ENCODE data around the gene RNF187. TPM values are rescaled to one million over a fixed set of nuclear protein-coding genes. Genes with fewer than 3 reads are reported as not detected.
A peak's percentile ranks its signal among the peaks of the same experiment; 100 is the strongest.

The RNF187 gene
- total RNA-seq, 1 donor from 2014 or later = 28.9 TPM

DNA sequence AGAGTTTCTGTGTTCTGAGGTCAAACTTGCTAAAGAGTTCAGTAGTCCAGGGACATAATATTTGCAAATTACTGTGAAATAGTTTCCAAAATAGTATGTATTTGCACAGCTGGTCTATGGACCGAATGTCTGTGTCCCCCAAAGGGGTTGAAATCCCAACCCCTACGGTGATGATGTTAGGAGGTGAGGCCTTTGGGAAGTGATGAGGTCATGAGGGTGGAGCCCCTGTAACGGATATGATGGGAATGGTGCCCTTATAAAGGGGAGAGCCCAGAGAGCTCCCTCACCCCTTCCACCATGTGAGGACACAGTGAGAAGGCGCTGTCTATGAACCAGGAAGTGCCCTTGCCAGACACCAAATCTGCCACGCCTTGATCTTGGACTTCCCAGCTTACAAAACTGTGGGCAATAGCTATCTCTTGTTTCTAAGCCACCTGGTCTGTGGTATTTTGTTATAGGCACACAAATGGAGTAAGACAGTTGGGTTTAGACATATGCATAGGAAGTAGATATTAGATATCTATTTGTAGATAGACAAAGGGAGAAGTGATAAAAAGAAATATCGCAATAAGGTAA is 21.7 kb downstream of the RNF187 start:
- DNase-seq (ENCODE audit: low read depth in 2 of 2) = no peak

GRCh38 chr1:228510101-228510802 is 23.1 kb downstream of the RNF187 start:
- DNase-seq (ENCODE audit: low read depth in 2 of 2) = no peak

DNA sequence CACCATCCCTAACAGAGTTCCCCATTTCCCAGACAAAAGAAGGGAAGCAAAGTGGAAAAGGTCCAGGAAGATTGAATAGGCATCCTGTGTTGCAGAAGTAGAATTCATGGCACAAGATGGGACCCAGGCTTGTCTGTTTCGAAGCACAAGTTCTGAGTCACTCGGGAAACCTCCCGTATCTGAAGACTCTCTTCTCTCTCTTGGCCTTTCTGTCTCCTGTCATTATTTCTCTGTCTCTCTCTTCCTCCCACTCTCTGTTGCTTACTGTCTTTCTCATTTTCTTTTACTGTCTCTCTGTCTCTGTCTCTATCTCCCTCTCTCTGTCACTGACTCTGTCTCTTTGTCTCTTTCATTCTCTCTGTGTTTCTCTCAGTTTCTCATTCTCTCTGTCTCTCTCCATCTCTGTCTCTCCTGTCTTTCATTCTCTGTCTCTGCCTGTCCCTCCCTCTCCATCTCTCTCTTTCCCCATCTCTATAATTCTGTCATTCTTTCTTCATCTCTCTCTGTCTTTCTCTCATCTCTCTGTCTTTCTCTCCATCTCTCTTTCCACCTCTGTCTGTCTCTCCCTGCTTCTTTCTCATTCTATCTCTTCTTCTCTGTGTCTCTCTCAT is 23.7 kb downstream of the RNF187 start:
- no peak for DNase-seq (ENCODE audit: low read depth in 2 of 2)

DNA sequence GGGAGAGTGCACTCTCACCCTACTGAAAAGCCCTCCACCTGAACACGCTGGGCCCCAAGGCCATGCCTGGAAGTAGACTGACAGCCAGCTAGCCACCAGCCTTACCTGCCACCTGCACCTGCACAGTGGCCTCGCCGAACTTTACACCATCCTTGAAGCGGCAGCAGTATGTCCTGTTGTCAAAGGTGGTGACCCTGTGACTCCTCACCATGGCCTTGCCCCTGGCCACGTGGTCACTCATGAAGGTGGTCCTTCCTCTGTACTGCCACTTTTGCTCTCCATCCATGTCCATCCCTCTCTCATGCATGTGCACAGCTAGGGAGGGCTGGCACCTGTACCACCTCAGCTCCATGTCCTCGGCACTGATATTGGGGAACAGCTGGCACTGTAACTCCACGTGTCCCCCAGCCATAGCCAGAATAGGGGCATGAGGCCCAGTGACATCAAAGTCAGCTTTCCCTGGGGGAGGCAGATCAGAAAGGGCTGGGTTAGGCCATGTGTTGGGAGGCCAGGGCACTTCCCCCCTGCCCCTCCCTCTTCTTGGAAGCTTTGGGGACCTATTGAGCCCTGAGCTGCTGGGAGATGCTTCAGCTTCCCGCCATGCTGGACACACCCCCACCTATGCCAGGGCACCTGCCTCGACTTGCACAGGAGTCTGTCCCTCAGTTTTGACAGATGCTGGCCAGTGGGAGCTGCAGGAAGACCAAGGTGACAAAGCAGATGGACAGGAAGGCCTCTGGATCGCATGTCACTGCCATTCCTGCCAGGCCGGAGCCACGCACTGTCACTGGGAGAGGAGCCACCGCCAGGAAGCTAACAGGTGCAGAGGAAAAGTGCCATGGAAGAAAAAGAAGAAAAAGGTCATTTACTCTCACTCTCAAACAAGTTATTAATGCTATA is 24.6 kb downstream of the RNF187 start:
- DNase-seq (ENCODE audit: low read depth in 2 of 2) = no peak

DNA sequence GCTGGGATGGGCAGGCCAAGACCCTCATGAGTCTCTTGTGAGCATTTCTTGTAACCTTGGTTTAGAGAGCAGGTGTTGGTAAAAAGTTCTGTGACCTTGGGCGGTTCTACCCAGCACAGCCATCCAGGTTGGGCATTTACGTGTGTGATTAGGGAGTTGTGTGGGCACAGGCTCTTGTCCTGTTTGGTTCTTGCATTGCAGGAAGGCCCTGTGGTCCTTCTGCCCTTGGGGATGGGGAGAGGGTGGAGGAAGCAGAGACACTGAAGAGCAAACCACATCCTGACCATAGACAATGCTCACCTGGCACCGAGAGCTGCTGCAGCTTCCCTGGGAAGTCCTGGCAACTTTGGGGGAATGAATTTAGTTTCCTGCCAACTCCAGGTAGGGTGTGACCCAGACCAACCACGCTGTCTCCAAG is 25.6 kb downstream of the RNF187 start:
- no peak for DNase-seq (ENCODE audit: low read depth in 2 of 2)

GRCh38 chr1:228513236-228513900 is 26.2 kb downstream of the RNF187 start:
- no peak for DNase-seq (ENCODE audit: low read depth in 2 of 2)

DNA sequence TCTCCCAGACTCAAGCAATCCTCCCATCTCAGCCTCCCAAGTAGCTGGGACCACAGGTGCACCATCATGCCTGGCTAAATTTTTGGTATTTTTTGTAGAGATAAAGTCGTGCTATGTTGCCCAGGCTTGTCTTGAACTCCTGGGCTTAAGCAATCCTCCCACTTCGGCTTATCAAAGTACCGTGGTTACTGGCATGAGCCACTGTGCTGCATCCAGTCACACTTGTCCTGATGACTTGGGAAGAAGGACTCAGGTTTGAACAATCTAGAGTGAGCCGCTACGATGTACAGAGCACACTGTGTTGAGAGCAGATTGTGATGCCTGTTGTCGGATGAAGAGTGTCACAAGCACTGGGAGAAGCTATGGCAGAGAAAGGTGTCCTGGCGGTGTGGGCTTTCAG is 27.2 kb downstream of the RNF187 start:
- no peak for DNase-seq (ENCODE audit: low read depth in 2 of 2)

DNA sequence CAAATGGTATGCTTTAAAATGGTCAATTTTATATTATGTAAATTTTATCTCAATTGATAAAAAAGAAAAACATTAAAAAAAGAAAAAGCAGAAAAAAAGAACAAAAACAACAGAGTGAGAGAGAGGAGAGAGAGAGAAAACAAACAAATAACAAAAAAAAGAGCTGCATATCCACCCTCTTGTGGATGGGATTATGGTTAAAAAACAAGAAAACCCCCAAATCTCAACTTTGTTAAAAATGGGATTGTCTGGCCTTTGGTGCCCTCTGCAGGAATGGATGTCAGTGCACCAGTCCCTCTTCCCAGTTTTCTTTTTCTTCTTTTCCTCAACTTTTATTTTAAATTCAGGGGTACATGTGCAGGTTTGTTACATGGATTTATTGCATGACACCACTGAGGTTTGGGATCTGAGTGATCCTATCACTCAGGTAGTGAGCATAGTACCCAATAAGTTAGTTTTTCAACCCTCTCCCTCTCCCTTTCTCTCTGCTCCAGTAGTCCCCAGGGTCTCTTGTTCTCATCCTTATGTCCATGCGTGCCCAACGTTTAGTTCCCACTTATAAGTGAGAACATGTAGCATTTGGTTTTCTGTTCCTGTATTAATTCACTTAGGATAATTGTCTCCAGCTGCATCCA is 28.1 kb downstream of the RNF187 start:
- DNase-seq (ENCODE audit: low read depth in 2 of 2) = peak; percentile 20 to 56

GRCh38 chr1:228517655-228518054 is 30.5 kb downstream of the RNF187 start:
- DNase-seq (ENCODE audit: low read depth in 2 of 2) = no peak

- no peak for DNase-seq (ENCODE audit: low read depth in 2 of 2)
Measured at GRCh38 chr1:228527596-228527995, 40.4 kb downstream of the RNF187 start.

DNA sequence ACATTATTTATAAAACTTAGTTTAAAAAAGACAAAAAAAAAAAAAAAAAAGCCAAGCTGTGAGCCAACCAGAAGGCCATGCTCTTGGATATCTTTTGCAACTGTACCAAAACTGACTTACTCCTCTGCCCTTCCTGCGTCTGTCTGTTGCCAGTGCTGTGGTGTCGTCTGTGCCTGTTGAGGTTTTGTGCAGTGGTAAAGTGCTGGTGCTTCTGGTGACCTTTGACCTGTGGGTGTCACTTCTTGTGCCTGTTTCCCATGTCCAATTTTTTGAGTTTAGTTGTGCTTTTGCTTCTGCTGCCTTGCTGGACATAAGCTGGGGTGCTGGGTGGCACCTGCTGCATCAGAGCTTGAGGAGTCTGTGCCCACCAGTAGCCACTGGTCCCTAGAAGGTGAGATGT is 41.4 kb downstream of the RNF187 start:
- no peak for DNase-seq (ENCODE audit: low read depth in 2 of 2)

GRCh38 chr1:228530086-228530758 is 43.0 kb downstream of the RNF187 start:
- no peak for DNase-seq (ENCODE audit: low read depth in 2 of 2)

GRCh38 chr1:228530951-228531731 is 44.0 kb downstream of the RNF187 start:
- no peak for DNase-seq (ENCODE audit: low read depth in 2 of 2)

GRCh38 chr1:228538831-228539230 is 51.6 kb downstream of the RNF187 start:
- no peak for DNase-seq (ENCODE audit: low read depth in 2 of 2)

DNA sequence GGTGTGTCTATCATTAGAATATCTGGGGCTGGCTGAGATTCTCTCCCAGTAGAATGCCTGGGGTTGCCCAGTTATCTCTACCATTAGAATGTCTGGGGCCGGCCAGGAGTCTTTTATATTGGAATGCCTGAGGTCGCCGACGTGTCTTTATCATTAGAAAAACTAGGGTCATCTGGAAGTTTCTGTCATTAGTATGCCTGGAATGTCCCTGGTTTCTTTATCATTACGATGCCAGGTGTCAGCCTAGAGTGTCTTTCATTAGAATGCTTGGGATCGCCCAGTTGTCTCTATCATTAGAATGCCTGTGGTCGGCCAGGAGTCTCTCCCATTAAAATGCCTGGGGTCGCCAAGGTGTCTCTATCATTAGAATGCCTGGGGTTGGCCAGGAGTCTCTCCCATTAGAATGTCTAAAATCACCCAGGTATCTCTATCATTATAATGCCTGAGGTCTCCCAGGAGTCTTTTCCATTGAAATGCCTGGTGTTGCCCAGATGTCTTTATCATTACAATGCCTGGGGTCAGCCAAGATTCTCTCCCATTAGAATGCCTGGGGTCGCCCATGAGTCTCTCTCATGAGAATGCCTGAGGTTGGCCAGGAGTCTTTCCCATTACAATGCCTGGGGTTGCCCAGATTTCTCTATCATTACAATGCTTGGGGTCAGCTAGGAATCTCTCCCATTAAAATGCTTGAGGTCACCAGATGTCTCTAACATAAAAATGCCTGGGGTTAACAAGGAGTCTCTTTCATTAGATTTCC is 53.2 kb downstream of the RNF187 start:
- DNase-seq (ENCODE audit: low read depth in 2 of 2) = no peak

DNA sequence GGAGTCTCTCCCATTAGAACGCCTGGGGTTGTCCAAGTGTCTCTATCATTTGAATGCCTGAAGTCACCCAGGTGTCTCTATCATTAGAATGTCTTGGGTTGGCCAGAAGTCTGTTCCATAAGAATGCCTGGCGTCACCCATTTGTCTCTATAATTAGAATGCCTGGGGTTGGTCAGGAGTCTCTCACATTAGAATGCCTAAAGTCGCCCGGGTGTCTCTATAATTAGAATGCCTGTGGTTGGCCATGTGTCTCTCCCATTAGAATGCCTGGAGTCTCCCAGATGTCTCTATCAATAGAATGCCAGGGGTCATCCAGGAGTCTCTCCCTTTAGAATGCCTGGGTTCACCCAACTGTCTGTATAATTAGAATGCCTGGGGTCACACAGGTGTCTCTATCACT is 54.5 kb downstream of the RNF187 start:
- no peak for DNase-seq (ENCODE audit: low read depth in 2 of 2)

- no peak for DNase-seq (ENCODE audit: low read depth in 2 of 2)
Measured at GRCh38 chr1:228542376-228542775, 55.2 kb downstream of the RNF187 start.

GRCh38 chr1:228542981-228543380 is 55.8 kb downstream of the RNF187 start:
- no peak for DNase-seq (ENCODE audit: low read depth in 2 of 2)

DNA sequence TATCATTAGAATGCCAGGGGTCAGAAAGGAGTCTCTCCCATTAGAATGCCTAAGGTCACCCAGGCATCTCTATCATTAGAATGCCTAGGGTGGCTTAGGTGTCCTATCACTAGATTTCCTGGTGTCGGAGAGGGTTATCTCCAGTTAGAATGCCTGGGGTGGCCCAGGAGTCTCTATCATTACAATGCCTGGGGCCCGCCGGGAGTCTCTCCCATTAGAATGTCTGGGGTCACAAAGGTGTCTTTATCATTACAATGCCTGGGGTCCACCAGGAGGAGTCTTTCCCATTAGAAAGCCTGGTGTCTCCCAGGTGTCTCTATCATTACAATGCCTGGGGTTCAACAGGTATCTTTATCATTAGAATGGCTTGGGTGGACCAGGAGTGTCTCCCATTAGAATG is 56.2 kb downstream of the RNF187 start:
- no peak for DNase-seq (ENCODE audit: low read depth in 2 of 2)
